Measurements from ENCODE around the gene DNER. TPM values are rescaled to one million over a fixed set of nuclear protein-coding genes. Genes with fewer than 3 reads are reported as not detected.

DNER gene
- total RNA-seq, 1 experiment from 2014 or later = 2.9 TPM

DNA sequence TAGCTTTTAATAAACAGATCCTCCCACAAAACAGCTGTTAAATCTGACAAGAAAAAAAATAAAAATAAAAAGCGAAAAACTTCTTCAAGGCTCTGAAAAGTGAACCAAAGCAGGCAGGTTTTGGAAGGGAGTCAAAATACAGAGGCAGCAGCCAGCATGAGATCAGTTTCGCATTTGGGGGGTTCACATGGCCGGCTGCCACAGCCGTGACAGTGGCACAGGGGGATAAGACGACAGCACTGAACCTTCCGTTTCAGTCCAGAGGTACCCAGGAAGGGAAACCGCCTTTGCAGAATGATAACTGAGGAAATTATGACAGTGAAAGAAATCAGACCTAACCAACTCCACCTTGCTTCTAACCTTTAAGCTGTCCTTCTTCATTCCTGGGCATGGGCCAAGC lies 246.6 kb downstream of the DNER start:
- no peaks in the 10 kb centered on the region; the same call in 1 of the 2 replicates for H3K27me3 ChIP-seq (ENCODE audit: insufficient read depth, low read length)
- H3K79me2 ChIP-seq (ENCODE audit: insufficient read depth, low read length) = no peaks in the 10 kb centered on the region
- no peak overlapping the region for H3K9ac ChIP-seq (ENCODE audit: low read length)
- no peaks in the 10 kb centered on the region for H4K20me1 ChIP-seq (ENCODE audit: insufficient read depth)
- RAD21 ChIA-PET (ENCODE audit: low non-redundant PET in 1 of 2, low total read pairs in 2 of 2, uncharacterized antibody in 2 of 2, unreplicated experiment in 2 of 2) = no interaction called here
- no peak overlapping the region for H2AFZ ChIP-seq (ENCODE audit: low read depth, low read length, poor library complexity, severe bottlenecking)
- CTCF ChIA-PET = no interaction called here
- intact Hi-C loops (cut with micrococcal nuclease) = no loop called here
- H3K27ac ChIP-seq (ENCODE audit: low read depth, low read length) = no peak overlapping the region
- POLR2A ChIA-PET = no interaction called here
- H3K4me1 ChIP-seq (ENCODE audit: control insufficient read depth in 1 of 2, insufficient read depth in 2 of 2, low read length in 2 of 2) = no peaks in the 10 kb centered on the region
- no peaks in the 10 kb centered on the region for H3K9me3 ChIP-seq (ENCODE audit: control insufficient read depth in 1 of 2, insufficient read depth in 1 of 2, low read depth in 1 of 2, low read length in 2 of 2)
- H3K4me3 ChIP-seq (replicated peaks in 1 of 2; ENCODE audit: low read depth in 1 of 2, low read length in 2 of 2) = no peak overlapping the region
- no peaks in the 10 kb centered on the region for H3K9me2 ChIP-seq (ENCODE audit: insufficient read depth)
- H3K4me2 ChIP-seq (ENCODE audit: low read length) = no peak overlapping the region
- no TSS peak for BruUV-seq (replicated peaks)
- TF ChIP-seq SIN3A (IDR thresholded peaks at IDR 0.05; ENCODE audit: low read depth) (no peak), SP1 (IDR thresholded peaks at IDR 0.05; ENCODE audit: low read depth) (no peak), ZNF274 (IDR thresholded peaks at IDR 0.05; ENCODE audit: low read depth, low read length) (no peak), POLR2AphosphoS5 (IDR thresholded peaks at IDR 0.05; ENCODE audit: low read depth, low read length) (no peak), ZFX (IDR thresholded peaks at IDR 0.05) (no peak), CTCF (IDR thresholded peaks at IDR 0.05 in 2 of 3, conservative IDR thresholded peaks at IDR 0.05 in 1 of 3; ENCODE audit: borderline replicate concordance in 1 of 3, insufficient read depth in 1 of 3, low read depth in 2 of 3, low read length in 2 of 3) (no peak), CEBPB (IDR thresholded peaks at IDR 0.05; ENCODE audit: low read depth) (no peak), EGR1 (IDR thresholded peaks at IDR 0.05; ENCODE audit: low read depth) (no peak), ATF3 (IDR thresholded peaks at IDR 0.05) (no peak), TCF7L2 (IDR thresholded peaks at IDR 0.05; ENCODE audit: borderline replicate concordance, extremely low read depth, insufficient read depth, insufficient read length) (no peak), EZH2 (IDR thresholded peaks at IDR 0.05) (no peak), REST (IDR thresholded peaks at IDR 0.05; ENCODE audit: low read depth) (no peak), SRF (IDR thresholded peaks at IDR 0.05; ENCODE audit: low read depth) (no peak)
- no peak for DNase-seq (ENCODE audit: low read depth, low spot score)
- H3K36me3 ChIP-seq (ENCODE audit: control insufficient read depth in 1 of 2, insufficient read depth in 2 of 2, low read length in 2 of 2) = no peaks in the 10 kb centered on the region
- no peak for ATAC-seq

All from HCT116 (cell line).